Measurements from ENCODE around the gene PRAF2. TPM values are rescaled to one million over a fixed set of nuclear protein-coding genes. Genes with fewer than 3 reads are reported as not detected.

Gene PRAF2
- polyA plus RNA-seq, 6 donors from 2014 or later = 25.5 to 49.0 (median 38.8) TPM

Other genes starting within 250 kb of the PRAF2 start
- gene ERAS, start 247.5 kb downstream of the PRAF2 start, polyA plus RNA-seq (ENCODE audit: low read depth in 6 of 6) = under 1 TPM in 2 of 6 donors, not detected in 4; 0.51 to 0.92 TPM
- under 1 TPM in 1 of 6 donors, not detected in 5; 0.57 TPM for gene PCSK1N, start 238.4 kb downstream of the PRAF2 start, polyA plus RNA-seq (ENCODE audit: low read depth in 6 of 6)
- 10 to 100 TPM; 77.1 to 97.2 (median 86.4) TPM for gene TIMM17B, start 176.2 kb downstream of the PRAF2 start, polyA plus RNA-seq (ENCODE audit: low read depth in 6 of 6)
- 100 to 1,000 TPM in 1 of 6 donors, 10 to 100 TPM in 5; 56.8 to 101 (median 83.6) TPM for gene PQBP1, start 176.1 kb downstream of the PRAF2 start, polyA plus RNA-seq (ENCODE audit: low read depth in 6 of 6)
- 10 to 100 TPM in 3 of 6 donors, 1 to 10 TPM in 3; 8.5 to 11.6 (median 10.0) TPM for gene SLC35A2, start 162.4 kb downstream of the PRAF2 start, polyA plus RNA-seq (ENCODE audit: low read depth in 6 of 6)
- gene PIM2, start 155.0 kb downstream of the PRAF2 start, polyA plus RNA-seq (ENCODE audit: low read depth in 6 of 6) = 100 to 1,000 TPM; 202 to 489 (median 254) TPM
- gene OTUD5, start 116.4 kb downstream of the PRAF2 start, polyA plus RNA-seq (ENCODE audit: low read depth in 6 of 6) = 10 to 100 TPM; 27.6 to 53.2 (median 39.1) TPM
- gene KCND1, start 102.2 kb downstream of the PRAF2 start, polyA plus RNA-seq (ENCODE audit: low read depth in 6 of 6) = 1 to 10 TPM in 1 of 6 donors, under 1 TPM in 2, not detected in 3; 0.12 to 2.0 (median 0.18) TPM
- gene GRIPAP1, start 71.7 kb downstream of the PRAF2 start, polyA plus RNA-seq (ENCODE audit: low read depth in 6 of 6) = 10 to 100 TPM in 5 of 6 donors, 1 to 10 TPM in 1; 9.3 to 26.8 (median 13.6) TPM
- gene TFE3, start 30.6 kb downstream of the PRAF2 start, polyA plus RNA-seq (ENCODE audit: low read depth in 6 of 6) = 10 to 100 TPM in 1 of 6 donors, 1 to 10 TPM in 5; 4.5 to 11.4 (median 6.1) TPM
- 1 to 10 TPM in 1 of 6 donors, under 1 TPM in 4, not detected in 1; 0.62 to 1.7 (median 0.79) TPM for gene CCDC120, start 15.0 kb downstream of the PRAF2 start, polyA plus RNA-seq (ENCODE audit: low read depth in 6 of 6)
- gene WDR45, start 5.9 kb upstream of the PRAF2 start, polyA plus RNA-seq (ENCODE audit: low read depth in 6 of 6) = 10 to 100 TPM; 50.0 to 84.9 (median 57.4) TPM
- 10 to 100 TPM; 17.9 to 33.9 (median 22.0) TPM for gene GPKOW, start 49.7 kb upstream of the PRAF2 start, polyA plus RNA-seq (ENCODE audit: low read depth in 6 of 6)
- under 1 TPM in 5 of 6 donors, not detected in 1; 0.18 to 0.96 (median 0.35) TPM for gene MAGIX, start 88.8 kb upstream of the PRAF2 start, polyA plus RNA-seq (ENCODE audit: low read depth in 6 of 6)
- gene PLP2, start 97.9 kb upstream of the PRAF2 start, polyA plus RNA-seq (ENCODE audit: low read depth in 6 of 6) = 100 to 1,000 TPM; 110 to 208 (median 153) TPM
- 1 to 10 TPM in 5 of 6 donors, not detected in 1; 3.6 to 8.6 (median 5.4) TPM for gene PRICKLE3, start 112.4 kb upstream of the PRAF2 start, polyA plus RNA-seq (ENCODE audit: low read depth in 6 of 6)
- 1 to 10 TPM in 1 of 6 donors, under 1 TPM in 4, not detected in 1; 0.15 to 1.3 (median 0.47) TPM for gene SYP, start 126.2 kb upstream of the PRAF2 start, polyA plus RNA-seq (ENCODE audit: low read depth in 6 of 6)
- under 1 TPM; 0.08 to 0.25 (median 0.14) TPM for gene CACNA1F, start 159.3 kb upstream of the PRAF2 start, polyA plus RNA-seq (ENCODE audit: low read depth in 6 of 6)
- gene CCDC22, start 161.5 kb upstream of the PRAF2 start, polyA plus RNA-seq (ENCODE audit: low read depth in 6 of 6) = 10 to 100 TPM; 19.5 to 37.1 (median 22.3) TPM
- gene FOXP3, start 190.7 kb upstream of the PRAF2 start, polyA plus RNA-seq (ENCODE audit: low read depth in 6 of 6) = under 1 TPM in 4 of 6 donors, not detected in 2; 0.15 to 0.32 (median 0.22) TPM
- gene PPP1R3F, start 195.8 kb upstream of the PRAF2 start, polyA plus RNA-seq (ENCODE audit: low read depth in 6 of 6) = 10 to 100 TPM in 1 of 6 donors, 1 to 10 TPM in 5; 1.3 to 10.5 (median 2.4) TPM
- gene GAGE10, start 229.6 kb upstream of the PRAF2 start, polyA plus RNA-seq (ENCODE audit: low read depth in 6 of 6) = not detected
- gene GAGE12J, start 248.0 kb upstream of the PRAF2 start, polyA plus RNA-seq (ENCODE audit: low read depth in 6 of 6) = not detected

Measured in naive B cell (primary cell).